ENCODE results near the gene DAPK1.

DAPK1 gene

GRCh38 chr9:87497604-87498045, at the start of gene DAPK1:
TSS of gene DAPK1 (plus strand) at chr9:87497867. CDS start at chr9:87499078, 1,211 bp downstream.
- DNase-seq (ENCODE audit: low read depth in 2 of 2, low spot score in 1 of 2): no peak

GRCh38 chr9:87451149-87451548, 46.5 kb upstream of the DAPK1 start:
- DNase-seq (ENCODE audit: low read depth in 2 of 2, low spot score in 1 of 2): no peak

- DNase-seq (ENCODE audit: low read depth in 2 of 2, low spot score in 1 of 2): no peak
These were observed 42.3 kb upstream of the DAPK1 start for GRCh38 chr9:87455407-87455806.

- DNase-seq (ENCODE audit: low read depth in 2 of 2, low spot score in 1 of 2): no peak
These were observed 36.4 kb upstream of the DAPK1 start for GRCh38 chr9:87461256-87461655.

- DNase-seq (ENCODE audit: low read depth in 2 of 2, low spot score in 1 of 2): no peak
These were observed 33.3 kb upstream of the DAPK1 start for GRCh38 chr9:87464110-87464991.

- no peak for DNase-seq (ENCODE audit: low read depth in 2 of 2, low spot score in 1 of 2)
These were observed 32.7 kb upstream of the DAPK1 start for GRCh38 chr9:87464992-87465378.

GRCh38 chr9:87465816-87466215, 31.9 kb upstream of the DAPK1 start:
- DNase-seq (ENCODE audit: low read depth in 2 of 2, low spot score in 1 of 2): no peak

- DNase-seq (ENCODE audit: low read depth in 2 of 2, low spot score in 1 of 2): no peak
These were observed 30.5 kb upstream of the DAPK1 start for GRCh38 chr9:87467187-87467586.

- DNase-seq (ENCODE audit: low read depth in 2 of 2, low spot score in 1 of 2): no peak
These were observed 27.7 kb upstream of the DAPK1 start for GRCh38 chr9:87469793-87470465.

GRCh38 chr9:87471746-87472145, 25.9 kb upstream of the DAPK1 start:
- DNase-seq (ENCODE audit: low read depth in 2 of 2, low spot score in 1 of 2): no peak

GRCh38 chr9:87475463-87475862, 22.2 kb upstream of the DAPK1 start:
- no peak for DNase-seq (ENCODE audit: low read depth in 2 of 2, low spot score in 1 of 2)

GRCh38 chr9:87478226-87478992, 19.3 kb upstream of the DAPK1 start:
- DNase-seq (ENCODE audit: low read depth in 2 of 2, low spot score in 1 of 2): no peak

GRCh38 chr9:87479801-87480201, 17.9 kb upstream of the DAPK1 start:
- no peak for DNase-seq (ENCODE audit: low read depth in 2 of 2, low spot score in 1 of 2)

GRCh38 chr9:87481890-87482855, 15.5 kb upstream of the DAPK1 start:
- DNase-seq (ENCODE audit: low read depth in 2 of 2, low spot score in 1 of 2): no peak

GRCh38 chr9:87490225-87490624, 7.4 kb upstream of the DAPK1 start:
- DNase-seq (ENCODE audit: low read depth in 2 of 2, low spot score in 1 of 2): no peak

- no peak for DNase-seq (ENCODE audit: low read depth in 2 of 2, low spot score in 1 of 2)
These were observed 6.8 kb upstream of the DAPK1 start for GRCh38 chr9:87490907-87491306.

GRCh38 chr9:87491523-87491922, 6.1 kb upstream of the DAPK1 start:
- DNase-seq (ENCODE audit: low read depth in 2 of 2, low spot score in 1 of 2): no peak

- no peak for DNase-seq (ENCODE audit: low read depth in 2 of 2, low spot score in 1 of 2)
These were observed 5.0 kb upstream of the DAPK1 start for GRCh38 chr9:87492642-87493041.

- no peak for DNase-seq (ENCODE audit: low read depth in 2 of 2, low spot score in 1 of 2)
These were observed 2.6 kb upstream of the DAPK1 start for GRCh38 chr9:87494970-87495471.

GRCh38 chr9:87497080-87497603, 525 bp upstream of the DAPK1 start:
- no peak for DNase-seq (ENCODE audit: low read depth in 2 of 2, low spot score in 1 of 2)
